Nephron (organoid): Measurements from ENCODE around the gene AREG.

Experiments used
- H3K27ac Mint-ChIP-seq, 3 experiments: 2 replicates each; pipeline ENCODE4 v1.8.0; 2020; ENCODE audit warnings: mixed read lengths in 3 of 3, mild to moderate bottlenecking in 2 of 3, moderate library complexity in 1 of 3
- H3K27me3 Mint-ChIP-seq: 2 replicates; pipeline ENCODE4 v1.8.0; 2021; ENCODE audit warnings: low read depth, mild to moderate bottlenecking, moderate library complexity, mixed read lengths
- H3K36me3 Mint-ChIP-seq: 2 replicates; pipeline ENCODE4 v1.8.0; 2020; ENCODE audit warnings: low read depth, mixed read lengths
- H3K4me1 Mint-ChIP-seq: 2 replicates; pipeline ENCODE4 v1.8.0; 2020; ENCODE audit warnings: mixed read lengths
- H3K4me3 Mint-ChIP-seq, 3 experiments: 2 replicates each; pipeline ENCODE4 v1.8.0; 2020; ENCODE audit warnings: mild to moderate bottlenecking in 3 of 3, mixed read lengths in 3 of 3, moderate library complexity in 2 of 3
- H3K9me3 Mint-ChIP-seq: 2 replicates; pipeline ENCODE4 v1.8.0; 2020; ENCODE audit warnings: mixed read lengths
- CTCF ChIP-seq, 3 experiments: fragments of 200-600 bp; sonication (generic); IDR thresholded peaks; one replicate each; pipeline ENCODE4 v1.5.0; 2021; ENCODE audit warnings: antibody characterized with exemption in 3 of 3; ENCODE audit not compliant: unreplicated experiment in 3 of 3

AREG gene

GRCh38 chr4:74424111-74424510 lies 20.8 kb upstream of the AREG start:
- no peaks in the 10 kb centered on the region for H3K4me1 Mint-ChIP-seq
- H3K9me3 Mint-ChIP-seq: no peaks in the 10 kb centered on the region
- H3K36me3 Mint-ChIP-seq: no peaks in the 10 kb centered on the region
- H3K27ac Mint-ChIP-seq: no peak overlapping the region
- H3K4me3 Mint-ChIP-seq: no peak overlapping the region
- TF ChIP-seq CTCF (IDR thresholded peaks at IDR 0.05; ENCODE audit: unreplicated experiment in 3 of 3): no peak
- no peaks in the 10 kb centered on the region for H3K27me3 Mint-ChIP-seq

- Mint-ChIP-seq H3K27ac (no peak overlapping the region), H3K9me3 (no peaks in the 10 kb centered on the region), H3K36me3 (no peaks in the 10 kb centered on the region), H3K4me1 (no peaks in the 10 kb centered on the region), H3K4me3 (no peak overlapping the region), H3K27me3 (no peaks in the 10 kb centered on the region)
- TF ChIP-seq CTCF (IDR thresholded peaks at IDR 0.05; ENCODE audit: unreplicated experiment in 3 of 3): no peak
Observed at GRCh38 chr4:74426101-74426500, 18.8 kb upstream of the AREG start.

GRCh38 chr4:74428276-74428675 lies 16.7 kb upstream of the AREG start:
- Mint-ChIP-seq H3K9me3 (no peaks in the 10 kb centered on the region), H3K27me3 (no peaks in the 10 kb centered on the region), H3K4me1 (no peaks in the 10 kb centered on the region), H3K4me3 (no peak overlapping the region), H3K36me3 (no peaks in the 10 kb centered on the region), H3K27ac (no peak overlapping the region)
- no peak for TF ChIP-seq CTCF (IDR thresholded peaks at IDR 0.05; ENCODE audit: unreplicated experiment in 3 of 3)

- Mint-ChIP-seq H3K36me3 (no peaks in the 10 kb centered on the region), H3K27ac (no peak overlapping the region), H3K4me3 (no peak overlapping the region), H3K4me1 (no peaks in the 10 kb centered on the region), H3K9me3 (no peaks in the 10 kb centered on the region), H3K27me3 (no peaks in the 10 kb centered on the region)
- no peak for TF ChIP-seq CTCF (IDR thresholded peaks at IDR 0.05; ENCODE audit: unreplicated experiment in 3 of 3)
Observed at GRCh38 chr4:74431113-74431826, 13.7 kb upstream of the AREG start.

GRCh38 chr4:74433043-74433442 lies 11.9 kb upstream of the AREG start:
- Mint-ChIP-seq H3K4me3 (no peak overlapping the region), H3K4me1 (no peaks in the 10 kb centered on the region), H3K9me3 (no peaks in the 10 kb centered on the region), H3K27me3 (no peaks in the 10 kb centered on the region), H3K27ac (no peak overlapping the region), H3K36me3 (no peaks in the 10 kb centered on the region)
- no peak for TF ChIP-seq CTCF (IDR thresholded peaks at IDR 0.05; ENCODE audit: unreplicated experiment in 3 of 3)

GRCh38 chr4:74433541-74434172 lies 11.3 kb upstream of the AREG start:
- Mint-ChIP-seq H3K27ac (no peak overlapping the region), H3K9me3 (no peaks in the 10 kb centered on the region), H3K27me3 (no peaks in the 10 kb centered on the region), H3K4me3 (no peak overlapping the region), H3K36me3 (no peaks in the 10 kb centered on the region), H3K4me1 (no peaks in the 10 kb centered on the region)
- no peak for TF ChIP-seq CTCF (IDR thresholded peaks at IDR 0.05; ENCODE audit: unreplicated experiment in 3 of 3)
